ENCODE data around the gene DCLK1. TPM values are rescaled to one million over a fixed set of nuclear protein-coding genes. Genes with fewer than 3 reads are reported as not detected.

The DCLK1 gene
- total and polyA plus RNA-seq, 8 donors = 0.67 to 10.1 (median 1.7) TPM

- no peaks in the 10 kb centered on the region for H3K36me3 ChIP-seq
- intact Hi-C loops (cut with DNase I) = no loop called here
- no peaks in the 10 kb centered on the region for H3K9me3 ChIP-seq
- H3K27me3 ChIP-seq = no peaks in the 10 kb centered on the region
- ATAC-seq (no peak), DNase-seq (no peak), FAIRE-seq (no peak)
- H3K4me1 ChIP-seq = no peaks in the 10 kb centered on the region
- 65 to 66% methylated on average over 5 of the region's 5 CpGs for WGBS, 2 donors
- H3K27ac ChIP-seq = no peak overlapping the region
- TF ChIP-seq CTCF (IDR thresholded peaks at IDR 0.05) = no peak
- no peak overlapping the region for H3K4me3 ChIP-seq
These were observed 2.9 kb upstream of the DCLK1 start for GRCh38 chr13:36133950-36134626.

- H3K27me3 ChIP-seq = no peaks in the 10 kb centered on the region
- DNase-seq = no peak
- no peaks in the 10 kb centered on the region for H3K9me3 ChIP-seq
- H3K4me1 ChIP-seq = no peaks in the 10 kb centered on the region
- no peak overlapping the region for H3K27ac ChIP-seq
- no peaks in the 10 kb centered on the region for H3K36me3 ChIP-seq
- no peak overlapping the region for H3K4me3 ChIP-seq
- intact Hi-C loops (cut with DNase I) = no loop called here
- no peak for FAIRE-seq
- WGBS, 2 donors = 95 to 96% methylated on average over 1 of the region's 1 CpG
- no peak for TF ChIP-seq CTCF (IDR thresholded peaks at IDR 0.05)
- no peak for ATAC-seq
These were observed 1.2 kb upstream of the DCLK1 start for GRCh38 chr13:36132376-36132775.

DNA sequence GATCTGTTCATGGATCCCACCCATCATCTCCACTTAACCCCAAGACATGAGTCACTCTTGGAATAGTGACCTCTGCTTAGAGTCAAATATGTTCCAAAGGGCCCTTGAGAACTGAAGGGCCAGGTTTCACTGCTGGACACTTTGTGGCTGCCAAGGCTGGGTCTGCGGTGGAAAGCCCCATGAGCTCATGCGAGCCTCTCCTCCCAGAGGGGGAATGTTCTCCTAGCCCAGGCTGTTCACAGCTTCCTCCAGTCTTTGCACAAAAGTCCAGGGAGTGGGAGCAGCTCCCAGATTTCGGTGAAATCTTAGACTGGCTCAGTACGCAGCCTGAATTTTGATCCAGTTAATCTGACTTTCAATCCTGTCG lies 732 bp upstream of the DCLK1 start:
- intact Hi-C loops (cut with DNase I) = no loop called here
- no peak for TF ChIP-seq CTCF (IDR thresholded peaks at IDR 0.05)
- no peaks in the 10 kb centered on the region for H3K4me1 ChIP-seq
- H3K9me3 ChIP-seq = no peaks in the 10 kb centered on the region
- no peak overlapping the region for H3K27ac ChIP-seq
- WGBS, 2 donors = 79 to 83% methylated on average over 5 of the region's 5 CpGs
- no peak overlapping the region for H3K4me3 ChIP-seq
- no peak for FAIRE-seq
- ATAC-seq = peak in 3 of 4 donors; percentile 68 to 87 (median 82)
- peak in 3 of 6 donors; percentile 6 to 57 (median 43) for DNase-seq
- H3K36me3 ChIP-seq = no peaks in the 10 kb centered on the region
- no peaks in the 10 kb centered on the region for H3K27me3 ChIP-seq

DNA sequence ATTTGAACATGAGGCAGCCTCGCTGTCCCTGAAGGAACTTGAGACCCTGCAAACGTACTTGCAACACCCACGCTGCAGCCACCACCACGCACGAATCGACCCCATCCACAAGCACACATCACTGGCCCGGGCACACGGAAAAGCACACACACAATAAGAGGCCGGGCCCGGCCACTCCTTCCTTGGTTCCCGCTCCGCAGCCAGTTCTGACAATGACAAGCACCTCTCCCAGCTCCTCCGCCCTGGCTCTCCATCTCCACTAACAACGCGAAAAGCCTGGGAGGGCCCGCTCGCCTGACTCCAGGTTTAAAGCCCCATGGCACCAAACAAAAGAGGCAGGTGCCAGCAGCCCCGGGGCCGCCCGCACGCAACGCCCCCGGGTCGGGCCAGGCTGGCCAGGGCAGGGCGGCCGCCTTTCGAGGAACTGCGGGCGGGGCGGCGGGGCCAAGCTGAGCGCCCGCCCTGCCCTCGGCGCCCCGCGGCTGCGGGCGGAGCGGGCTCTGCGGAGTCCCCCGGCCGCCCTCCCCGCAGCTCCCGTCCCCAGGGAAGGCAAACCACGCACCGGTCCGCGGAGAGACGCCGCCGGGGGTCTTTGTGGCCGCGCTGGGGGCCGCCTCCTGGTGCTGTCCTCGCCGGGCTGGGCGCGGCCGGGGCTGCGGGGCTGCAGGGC lies 495 bp downstream of the DCLK1 start:
- ATAC-seq = peak; percentile 41 to 66 (median 54)
- FAIRE-seq = no peak
- no peak for TF ChIP-seq CTCF (IDR thresholded peaks at IDR 0.05)
- no peaks in the 10 kb centered on the region for H3K4me1 ChIP-seq
- no peaks in the 10 kb centered on the region for H3K27me3 ChIP-seq
- WGBS, 2 donors = 1 to 2% methylated on average over 45 to 61 of the region's 61 CpGs
- no peaks in the 10 kb centered on the region for H3K36me3 ChIP-seq
- peak in 3 of 6 donors; percentile 17 to 72 (median 70) for DNase-seq
- peak overlapping the region; percentile 3 to 44 (median 32) for H3K4me3 ChIP-seq
- no peaks in the 10 kb centered on the region for H3K9me3 ChIP-seq
- H3K27ac ChIP-seq = no peak overlapping the region
- intact Hi-C loops (cut with DNase I) = no loop called here

GRCh38 chr13:36130193-36130551 lies 1.0 kb downstream of the DCLK1 start:
- no peak for TF ChIP-seq CTCF (IDR thresholded peaks at IDR 0.05)
- Histone ChIP-seq H3K9me3 (no peaks in the 10 kb centered on the region), H3K36me3 (no peaks in the 10 kb centered on the region), H3K27ac (no peak overlapping the region), H3K27me3 (no peaks in the 10 kb centered on the region), H3K4me3 (peak overlapping the region in 1 of 4 donors; percentile 44), H3K4me1 (no peaks in the 10 kb centered on the region)
- intact Hi-C loops (cut with DNase I) = no loop called here
- no peak for FAIRE-seq
- DNase-seq = no peak
- ATAC-seq = no peak
- 28 to 31% methylated on average over 13 of the region's 13 CpGs for WGBS, 2 donors

All from pancreas (tissue), 10 donors.